HG03571 (cell line): Measurements from ENCODE around the gene FRZB.

Experiments
- ATAC-seq: cut with Tn5 transposase; IDR thresholded peaks from one replicate; pipeline ENCODE4 v1.9.1; 2021; ENCODE audit not compliant: unreplicated experiment

FRZB gene

DNA sequence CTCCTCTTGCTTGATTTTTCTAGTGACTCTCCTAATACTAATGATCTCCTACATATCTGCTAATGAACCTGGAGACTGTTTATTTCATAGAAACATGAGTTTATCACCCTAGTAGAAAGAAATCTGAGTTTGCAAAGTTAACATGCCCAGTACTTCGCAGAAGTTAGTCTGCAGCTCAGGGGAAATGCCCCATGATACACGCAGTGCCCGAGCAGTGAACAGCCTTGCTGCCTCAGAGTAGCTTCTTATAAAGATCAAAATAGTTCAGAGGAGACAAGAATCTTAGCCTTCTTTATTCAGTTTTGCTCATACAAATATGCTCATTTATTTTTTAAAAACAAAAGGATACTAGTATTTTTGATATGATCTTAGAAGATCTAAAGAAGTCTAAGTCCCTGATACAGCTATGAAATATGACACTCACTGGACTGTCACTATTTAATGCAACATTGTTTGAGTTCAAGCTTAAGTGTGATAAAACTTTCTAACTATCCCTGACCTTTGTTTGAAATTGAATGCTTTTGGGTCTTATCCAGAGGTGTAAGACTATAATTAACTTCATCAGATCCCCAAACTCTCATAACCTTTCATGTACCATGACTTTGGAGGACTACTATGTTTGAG is 20.5 kb downstream of the FRZB start:
- ATAC-seq, result no peak

DNA sequence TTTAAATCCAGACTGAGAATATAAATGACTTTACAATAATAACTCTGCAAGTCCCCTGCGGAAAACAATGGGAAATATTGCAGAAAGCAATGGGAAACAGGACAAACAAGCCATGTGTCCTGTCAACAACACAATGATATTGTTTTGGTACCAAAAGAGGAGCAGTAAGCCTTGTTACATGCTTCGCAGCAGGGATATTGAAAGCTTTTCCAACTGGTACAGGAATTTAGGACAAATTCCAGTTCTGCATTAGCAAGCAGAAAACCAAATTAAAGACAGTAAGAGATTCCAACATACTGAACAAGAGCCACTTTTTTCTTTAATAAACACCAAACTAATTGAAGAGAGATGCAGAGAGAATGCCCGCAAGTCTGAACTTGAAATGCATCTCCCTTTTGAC is 30.0 kb downstream of the FRZB start:
- no peak for ATAC-seq

DNA sequence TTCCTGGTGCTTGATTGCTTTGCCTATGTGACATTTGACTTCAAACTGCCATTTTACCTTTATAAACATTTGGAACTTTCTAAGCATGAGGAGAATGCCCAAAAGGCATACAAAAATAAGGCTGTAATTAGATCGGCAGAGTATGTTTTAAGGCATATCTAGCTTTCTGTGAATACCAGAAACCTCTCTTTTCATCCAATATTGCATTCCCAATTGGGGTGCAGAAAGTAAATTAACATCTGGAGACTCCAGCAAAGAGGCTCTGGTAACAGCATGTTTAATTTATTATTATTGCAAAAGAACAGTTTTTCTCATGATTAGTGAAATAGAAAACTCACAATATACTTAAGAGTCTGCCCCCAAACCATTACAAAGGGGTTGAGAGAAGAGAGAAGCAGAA is 32.1 kb downstream of the FRZB start:
- ATAC-seq, result no peak

DNA sequence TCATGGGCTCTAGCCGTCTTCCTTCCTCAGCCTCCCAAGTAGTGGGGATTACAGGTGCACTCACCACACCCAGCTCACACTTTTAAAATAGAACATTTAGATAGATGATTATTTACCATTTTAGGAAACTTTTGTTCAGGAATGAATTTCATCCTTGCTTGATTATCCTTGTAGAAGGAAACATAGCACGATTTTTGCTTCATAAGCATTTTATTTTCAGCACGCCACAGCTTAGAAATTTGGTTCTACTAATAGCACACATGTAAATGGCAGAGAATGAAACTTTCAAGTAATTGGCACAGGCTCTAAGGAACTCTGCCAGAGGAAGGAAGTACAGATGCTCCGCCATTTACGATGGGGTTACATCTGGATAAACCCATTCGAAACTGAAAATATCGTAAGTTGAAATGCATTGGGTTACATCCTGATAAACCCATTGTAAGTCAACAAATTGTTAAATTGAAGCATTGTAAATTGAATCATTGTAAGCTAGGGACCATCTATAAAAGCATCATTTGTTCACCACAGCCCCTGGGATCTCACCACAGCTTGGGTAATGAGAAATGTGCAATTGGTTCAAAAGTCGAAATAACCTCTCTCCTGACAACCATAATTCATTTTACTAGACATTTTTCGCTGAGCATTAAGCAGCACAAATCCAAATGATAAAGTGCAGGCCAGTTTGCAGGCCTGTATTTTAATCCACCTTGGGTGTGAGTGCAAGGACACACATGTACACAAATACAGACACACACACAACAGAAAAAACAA is 33.2 kb downstream of the FRZB start:
- no peak for ATAC-seq

DNA sequence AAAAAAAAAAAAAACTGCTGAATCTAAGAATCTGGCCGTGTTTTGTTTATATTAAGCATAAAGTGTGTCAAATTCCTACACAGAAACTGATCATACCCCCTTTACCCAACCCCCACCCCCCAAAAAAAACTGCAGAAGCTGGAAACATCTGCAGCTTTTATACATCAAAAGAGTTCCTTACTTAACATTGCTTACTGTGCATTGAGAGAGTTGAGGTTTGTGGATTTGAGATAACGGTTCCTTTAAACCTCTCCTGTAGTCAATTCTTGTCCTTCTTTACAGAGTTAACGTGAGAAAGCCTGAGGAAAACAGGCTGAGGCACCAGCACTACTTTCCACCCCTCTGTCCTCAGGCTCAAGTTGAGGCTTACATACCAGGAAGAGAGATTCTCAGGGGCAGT is 34.5 kb downstream of the FRZB start:
- no peak for ATAC-seq

DNA sequence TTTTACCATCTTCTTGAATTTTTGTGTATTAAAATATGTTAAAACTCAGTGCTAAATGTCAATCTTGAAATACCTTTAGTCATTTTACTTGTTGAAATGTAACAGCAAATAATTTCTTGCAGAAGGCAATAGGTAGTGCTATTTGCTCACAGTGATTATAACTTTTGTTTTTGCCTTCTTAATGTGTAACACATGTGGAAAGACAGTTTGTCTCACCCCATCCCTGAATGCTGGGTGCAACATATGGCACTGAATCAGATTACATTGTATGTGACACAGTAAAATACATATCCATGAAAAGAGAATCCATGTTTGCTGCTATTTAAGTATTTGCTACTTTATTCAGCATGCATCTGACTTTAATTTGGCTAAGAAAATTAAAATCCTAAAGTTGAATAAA is 35.3 kb downstream of the FRZB start:
- ATAC-seq, result no peak

DNA sequence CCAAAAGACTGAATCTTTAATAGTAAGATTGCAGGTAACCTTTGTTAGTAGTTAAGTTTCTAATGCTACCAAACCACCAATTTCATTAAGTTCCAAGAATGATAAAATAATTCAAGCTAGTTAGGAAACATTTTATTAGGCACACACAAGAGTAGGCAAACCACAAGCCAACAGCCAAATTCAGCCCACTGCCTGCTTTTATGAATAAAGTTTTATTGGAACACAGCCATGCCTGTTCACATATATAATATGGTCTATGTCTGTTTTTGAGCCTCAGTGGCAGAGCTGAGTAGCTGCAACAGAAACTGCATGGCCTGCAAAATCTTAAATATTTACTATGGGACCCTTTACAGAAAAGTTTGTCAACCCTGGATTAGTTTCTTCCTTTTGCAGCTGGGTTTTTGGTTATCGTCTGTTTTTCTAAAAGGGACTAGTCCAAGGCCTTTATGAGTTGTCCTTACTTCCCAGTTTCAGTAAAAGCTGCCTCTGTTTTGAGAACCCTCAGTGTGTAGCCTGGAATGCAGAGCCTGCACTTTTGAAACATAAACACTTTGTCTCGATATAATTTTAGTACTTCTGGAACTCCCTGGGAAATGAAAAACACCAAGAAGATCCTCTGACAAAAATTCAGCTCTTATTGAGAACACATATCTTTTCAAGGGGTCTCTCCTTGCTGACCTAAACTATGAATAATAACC is 39.1 kb downstream of the FRZB start:
- no peak for ATAC-seq

DNA sequence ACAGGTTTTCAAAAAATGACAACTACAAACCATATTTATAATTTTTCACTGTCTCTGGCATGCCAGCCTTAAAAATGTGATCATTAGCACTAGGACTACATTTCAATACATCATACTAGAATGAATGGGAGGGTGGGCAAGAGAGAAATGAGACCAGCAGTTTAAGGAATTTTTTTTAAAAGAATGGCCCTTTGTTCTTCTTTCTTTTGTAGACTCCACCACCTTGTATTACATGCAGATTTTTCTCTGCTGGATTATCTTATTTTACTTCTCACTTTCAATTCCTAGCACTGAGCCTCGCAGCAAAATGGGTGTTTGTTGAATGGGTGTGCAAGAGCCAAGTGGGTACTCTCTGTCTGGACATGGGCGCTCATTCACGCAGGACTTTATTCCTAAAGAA is 39.9 kb downstream of the FRZB start:
- no peak for ATAC-seq

DNA sequence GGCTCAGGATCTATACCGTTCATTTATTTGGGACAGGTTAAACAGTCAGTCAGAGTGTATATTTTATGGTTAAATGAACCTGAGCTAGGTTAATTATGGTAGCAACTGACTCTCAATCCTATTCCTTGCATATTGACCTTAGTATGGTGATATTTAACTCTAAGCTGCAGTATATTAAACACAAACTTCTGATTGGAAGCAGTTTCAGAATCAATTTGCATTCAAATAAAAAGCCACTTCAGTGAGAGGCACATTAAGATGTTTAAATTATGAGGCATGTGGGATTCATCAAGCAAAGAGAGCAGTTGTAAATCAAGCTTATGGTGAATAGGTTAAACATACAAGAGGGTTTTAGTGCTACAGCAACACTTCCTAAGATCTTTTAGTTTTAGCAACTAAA is 40.4 kb downstream of the FRZB start:
- ATAC-seq, result no peak

DNA sequence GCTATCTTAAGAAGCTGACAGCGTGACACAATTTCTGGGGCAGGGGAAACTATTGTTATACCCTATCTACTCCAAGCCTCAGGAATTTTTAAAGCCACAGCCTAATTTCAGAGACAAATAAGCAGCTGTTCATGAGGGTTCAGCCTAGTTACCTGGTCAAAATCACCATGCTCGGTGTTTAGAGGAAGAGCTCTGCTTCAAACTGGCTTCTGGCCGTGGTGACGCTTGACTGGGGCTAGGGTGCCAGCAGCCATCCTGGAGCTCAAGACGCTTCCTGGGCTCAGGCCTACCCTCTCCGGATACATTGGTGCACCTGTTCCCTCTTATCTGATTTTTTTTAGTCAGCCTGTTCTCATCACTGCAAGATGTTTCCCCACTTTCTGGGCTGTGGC is 41.7 kb downstream of the FRZB start:
- no peak for ATAC-seq

DNA sequence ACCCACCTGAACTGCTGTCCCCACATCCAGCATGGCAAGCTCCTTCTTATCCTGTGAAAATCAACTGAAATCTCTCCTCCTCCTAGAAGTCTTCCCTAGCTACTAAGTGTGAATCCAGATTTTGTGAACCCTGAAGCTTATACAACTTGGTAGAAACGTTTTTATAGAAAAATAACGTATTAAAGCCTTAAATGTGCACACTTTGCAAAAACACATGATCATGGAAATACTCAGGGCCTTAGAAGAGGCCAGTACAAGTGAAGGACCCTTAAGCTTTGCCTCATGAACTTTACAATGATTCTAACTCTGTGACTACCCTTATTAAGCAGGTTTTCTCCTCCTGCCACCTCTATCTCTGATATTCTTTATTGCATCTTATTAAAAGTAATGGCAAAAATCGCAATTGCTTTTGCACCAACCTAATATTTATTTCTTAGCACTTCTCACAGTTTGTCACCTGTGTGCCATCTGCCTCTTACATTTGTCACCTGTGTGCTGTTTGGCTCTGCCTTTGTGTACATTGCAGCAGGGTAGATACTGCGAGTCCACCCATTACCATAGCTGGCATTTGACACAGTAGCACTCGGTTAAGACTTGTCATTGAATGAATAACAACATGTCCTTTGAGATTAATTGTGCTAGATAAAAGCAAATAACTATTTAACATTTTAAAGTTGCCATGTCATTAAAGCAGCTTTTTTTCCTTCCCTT is 42.2 kb downstream of the FRZB start:
- ATAC-seq, result no peak

DNA sequence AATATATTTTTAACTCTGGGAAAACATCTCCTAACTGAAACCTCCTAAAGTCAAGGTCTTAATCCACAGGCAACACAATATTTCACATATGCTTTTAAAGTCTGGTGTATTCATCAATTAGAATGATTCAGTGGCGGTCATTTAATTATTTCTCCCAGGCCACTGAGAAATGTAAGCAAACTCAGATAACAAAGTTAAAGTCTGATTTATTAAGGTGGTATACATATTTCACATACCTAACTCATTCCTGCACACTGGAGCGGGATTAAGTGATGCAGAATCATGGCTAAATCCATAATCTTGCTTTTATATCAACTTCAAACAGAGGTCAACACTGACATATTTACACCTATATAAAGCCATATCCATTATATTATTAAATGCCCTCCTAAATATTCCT is 43.7 kb downstream of the FRZB start:
- no peak for ATAC-seq

DNA sequence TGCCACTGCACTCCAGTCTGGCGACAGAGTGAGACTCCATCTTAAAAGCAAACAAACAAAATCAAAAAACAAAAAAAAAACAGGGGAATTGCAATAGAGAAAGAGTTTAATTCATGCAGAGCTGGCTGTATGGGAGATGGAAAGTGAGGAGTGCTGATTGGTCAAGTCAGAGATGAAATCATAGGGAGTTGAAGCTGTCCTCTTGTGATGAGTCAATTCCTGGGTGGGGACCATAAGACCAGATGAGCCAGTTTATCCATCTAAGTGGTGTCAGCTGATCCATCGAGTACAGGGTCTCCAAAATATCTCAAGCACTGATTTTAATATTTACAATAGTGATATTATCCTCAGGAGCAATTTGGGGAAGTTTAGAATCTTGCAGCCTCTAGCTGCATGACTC is 45.3 kb downstream of the FRZB start:
- no peak for ATAC-seq

DNA sequence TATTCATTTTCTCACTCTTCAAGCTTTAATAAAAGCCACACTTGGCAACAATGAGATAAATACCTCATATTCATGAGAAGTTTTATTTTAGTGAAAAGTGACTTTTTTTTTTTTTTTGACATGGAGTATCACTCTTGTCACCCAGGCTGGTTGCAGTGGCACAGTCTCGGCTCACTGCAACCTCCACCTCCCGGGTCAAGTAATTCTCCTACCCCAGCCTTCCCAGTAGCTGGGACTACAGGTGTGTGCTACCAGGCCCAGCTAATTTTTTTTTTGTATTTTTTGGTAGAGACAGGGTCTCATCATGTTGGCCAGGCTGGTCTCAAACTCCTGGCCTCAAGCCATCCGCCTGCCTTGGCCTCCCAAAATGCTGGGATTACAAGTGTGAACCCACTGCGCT is 47.0 kb downstream of the FRZB start:
- ATAC-seq, result no peak

DNA sequence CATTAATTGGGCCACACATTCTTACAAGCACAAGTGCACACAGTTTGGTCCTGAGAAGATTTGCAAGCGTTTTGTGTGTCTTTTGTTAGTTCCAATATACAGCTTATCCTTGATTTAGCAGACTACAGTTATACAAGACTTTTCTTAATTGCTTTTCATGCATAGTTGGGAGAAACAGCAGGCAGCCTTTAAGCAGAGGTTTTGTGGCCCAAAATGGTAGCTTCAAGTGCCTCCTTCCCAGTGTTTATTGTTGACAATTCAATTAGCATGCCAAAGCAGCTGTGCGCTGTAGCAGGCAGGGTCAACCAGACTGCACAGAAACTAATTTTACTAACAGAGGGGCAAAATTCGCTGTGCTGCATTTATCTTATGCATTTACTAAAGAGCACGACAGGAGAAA is 47.5 kb downstream of the FRZB start:
- no peak for ATAC-seq

DNA sequence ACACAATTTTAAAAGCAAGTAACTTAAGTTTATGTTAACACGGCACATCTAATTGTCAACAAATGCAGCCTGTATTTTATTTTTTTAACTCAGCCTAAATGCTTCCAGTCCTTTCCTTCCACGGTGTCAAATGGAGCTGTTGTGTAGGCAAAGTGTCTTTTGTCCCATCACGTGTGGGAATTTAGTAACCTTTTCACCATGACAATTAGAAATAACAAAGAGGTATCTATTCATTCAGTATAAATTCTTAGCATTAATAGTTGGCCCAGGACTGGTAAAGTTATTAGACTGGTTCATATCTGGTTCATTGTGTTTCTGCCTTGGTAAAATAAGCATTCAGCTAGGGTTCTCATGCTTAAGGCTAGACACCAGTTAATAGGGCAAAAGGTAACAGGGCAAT is 47.9 kb downstream of the FRZB start:
- ATAC-seq, result no peak

DNA sequence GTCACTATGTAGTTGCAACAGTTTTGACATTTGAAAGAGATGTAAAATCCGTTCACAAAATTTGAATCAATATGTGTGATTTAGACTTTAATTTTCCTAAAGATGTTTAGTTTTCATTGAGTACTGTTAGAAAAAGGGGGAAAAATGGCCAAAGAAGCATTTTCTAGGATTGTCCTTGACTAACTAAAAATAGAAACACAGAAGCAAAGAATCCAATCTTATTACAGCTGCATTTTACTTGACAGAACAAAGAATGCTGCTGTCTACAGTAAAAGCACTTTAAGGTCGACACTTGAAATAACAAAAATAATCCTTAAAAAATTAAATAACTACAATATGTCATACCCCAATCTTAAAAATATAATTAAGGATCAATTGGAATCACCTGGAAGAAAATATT is 48.9 kb downstream of the FRZB start:
- ATAC-seq, result no peak

DNA sequence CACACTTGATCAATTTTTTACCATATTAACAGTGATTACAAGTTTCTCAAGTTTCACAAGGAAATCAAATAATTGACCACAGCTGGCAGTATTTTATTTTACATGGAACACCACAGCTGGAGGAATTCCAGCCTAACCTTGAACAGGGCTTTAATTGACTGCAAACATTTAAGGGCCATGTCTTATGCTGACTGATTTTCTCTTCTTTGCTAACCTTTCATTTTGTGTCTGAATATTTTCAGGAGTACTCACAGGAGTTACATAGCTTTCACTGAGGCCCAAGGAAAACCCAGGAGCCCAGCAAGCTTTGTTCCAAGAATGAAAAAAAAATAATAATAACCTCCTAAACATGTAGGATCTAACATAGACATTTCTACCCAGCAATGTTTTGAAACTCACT is 49.6 kb downstream of the FRZB start:
- no peak for ATAC-seq

DNA sequence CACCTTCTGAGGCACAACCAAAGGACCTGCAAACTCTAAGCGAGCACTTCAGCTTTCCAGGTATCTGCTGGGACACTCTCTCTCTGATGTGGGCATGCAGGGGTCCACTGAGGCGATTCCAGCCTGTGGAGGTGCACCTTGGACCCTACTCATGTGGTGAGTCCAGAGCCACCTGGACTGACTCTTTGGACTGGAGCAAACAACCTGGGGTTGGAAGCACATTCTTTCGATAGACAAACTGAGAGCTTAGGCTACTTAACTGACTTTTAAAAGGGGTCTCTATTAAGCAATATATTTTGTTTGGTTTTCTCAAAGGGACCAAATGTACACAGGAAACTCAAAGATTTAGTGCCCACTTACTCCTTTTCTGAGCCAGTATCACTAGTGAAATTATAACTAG is 51.6 kb downstream of the FRZB start:
- no peak for ATAC-seq

DNA sequence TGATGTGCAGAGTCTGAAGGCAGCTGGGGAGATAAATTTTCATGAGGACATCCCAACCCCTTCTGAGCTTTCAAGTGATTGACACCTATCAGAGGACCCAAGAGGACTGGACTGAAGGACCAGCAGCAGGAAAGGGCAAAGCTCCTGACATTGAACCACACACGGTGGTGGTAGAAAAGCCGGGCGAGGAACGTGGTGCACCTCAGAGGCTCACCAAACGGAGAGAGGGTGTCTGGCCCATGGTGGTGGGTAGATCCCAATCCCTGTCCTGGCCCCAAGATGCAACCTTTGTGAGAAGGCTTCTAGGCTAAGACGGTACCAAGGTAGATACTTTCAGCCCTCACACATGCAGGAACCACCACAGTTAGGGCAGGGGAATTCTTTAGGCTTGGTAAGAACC is 52.1 kb downstream of the FRZB start:
- ATAC-seq, result no peak

DNA sequence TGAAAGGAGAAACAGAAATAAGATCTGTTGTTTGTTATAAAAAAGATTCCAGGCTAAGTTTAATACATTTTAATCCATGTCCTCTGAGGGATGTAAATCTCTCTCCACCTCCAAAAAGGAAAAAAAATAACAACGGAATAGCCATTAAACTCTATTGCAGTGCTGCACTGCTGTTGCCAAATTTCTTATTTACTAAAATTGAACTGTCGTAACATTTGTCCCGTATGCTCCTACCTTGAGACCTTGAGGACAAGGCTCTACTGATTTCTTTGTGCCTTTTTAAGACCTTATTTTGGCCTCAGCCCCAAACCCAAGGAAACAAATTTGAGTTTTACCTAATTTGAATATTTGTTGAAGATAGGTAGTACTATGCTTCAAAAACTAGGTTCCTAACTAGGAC is 56.4 kb downstream of the FRZB start:
- no peak for ATAC-seq

DNA sequence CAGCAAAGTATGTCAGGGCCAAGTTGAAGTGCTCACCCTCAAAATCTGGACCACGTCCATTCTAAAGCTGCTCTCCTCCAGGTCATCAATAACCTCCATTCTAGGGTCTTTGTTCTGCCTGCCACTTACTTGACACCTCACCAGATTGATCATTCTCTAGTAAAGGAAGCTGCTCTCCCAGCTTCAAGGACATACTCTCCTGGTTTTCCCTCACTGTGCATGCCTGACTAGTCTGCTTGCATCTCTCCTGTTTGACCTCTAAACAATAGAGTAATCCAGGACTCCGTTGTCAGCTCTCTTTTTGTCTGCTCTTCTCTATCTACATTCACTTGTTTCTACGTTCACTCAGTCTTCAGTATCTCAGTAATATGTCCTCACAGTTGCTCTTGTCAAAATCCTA is 59.1 kb downstream of the FRZB start:
- no peak for ATAC-seq
